Measurements from ENCODE around the gene AKR1B15.

DNA sequence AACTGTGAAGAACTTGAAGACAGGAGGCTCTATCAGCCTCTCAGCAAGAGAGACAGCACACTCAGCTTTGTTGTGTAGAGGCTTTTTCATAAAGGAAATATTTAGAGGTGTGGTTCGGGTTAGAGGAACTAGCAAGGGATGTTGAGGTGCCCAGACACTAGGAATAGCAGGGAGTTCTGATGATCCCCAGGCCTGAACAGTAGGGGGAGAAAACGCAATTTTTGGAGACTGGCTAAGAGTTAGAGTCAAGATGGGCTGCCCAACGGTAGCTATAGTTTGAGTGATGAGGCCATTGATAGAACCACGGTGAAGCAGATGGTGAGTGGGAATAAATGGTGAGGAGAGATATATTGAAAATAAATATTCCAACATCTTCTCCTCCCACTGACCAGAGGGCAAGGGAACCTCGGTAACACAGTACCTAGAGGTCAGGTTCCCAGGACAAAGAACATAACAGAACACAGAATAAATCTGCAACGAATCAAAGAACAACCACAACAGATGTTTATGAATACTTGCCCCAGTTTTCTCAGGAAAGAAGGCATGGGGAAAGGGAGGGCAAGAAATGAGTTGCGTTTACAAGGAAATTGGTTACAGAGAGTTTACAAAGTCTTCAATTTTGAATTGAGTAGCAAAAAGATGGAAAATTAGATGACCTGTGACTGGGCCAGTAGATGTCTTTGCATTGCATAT lies 73.5 kb downstream of the AKR1B15 start:
- TF ChIP-seq POLR2A (IDR thresholded peaks at IDR 0.05) (no peak), POLR2AphosphoS5 (IDR thresholded peaks at IDR 0.05) (no peak)
- TF ChIP-seq, protein P1, sequence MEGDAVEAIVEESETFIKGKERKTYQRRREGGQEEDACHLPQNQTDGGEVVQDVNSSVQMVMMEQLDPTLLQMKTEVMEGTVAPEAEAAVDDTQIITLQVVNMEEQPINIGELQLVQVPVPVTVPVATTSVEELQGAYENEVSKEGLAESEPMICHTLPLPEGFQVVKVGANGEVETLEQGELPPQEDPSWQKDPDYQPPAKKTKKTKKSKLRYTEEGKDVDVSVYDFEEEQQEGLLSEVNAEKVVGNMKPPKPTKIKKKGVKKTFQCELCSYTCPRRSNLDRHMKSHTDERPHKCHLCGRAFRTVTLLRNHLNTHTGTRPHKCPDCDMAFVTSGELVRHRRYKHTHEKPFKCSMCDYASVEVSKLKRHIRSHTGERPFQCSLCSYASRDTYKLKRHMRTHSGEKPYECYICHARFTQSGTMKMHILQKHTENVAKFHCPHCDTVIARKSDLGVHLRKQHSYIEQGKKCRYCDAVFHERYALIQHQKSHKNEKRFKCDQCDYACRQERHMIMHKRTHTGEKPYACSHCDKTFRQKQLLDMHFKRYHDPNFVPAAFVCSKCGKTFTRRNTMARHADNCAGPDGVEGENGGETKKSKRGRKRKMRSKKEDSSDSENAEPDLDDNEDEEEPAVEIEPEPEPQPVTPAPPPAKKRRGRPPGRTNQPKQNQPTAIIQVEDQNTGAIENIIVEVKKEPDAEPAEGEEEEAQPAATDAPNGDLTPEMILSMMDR (IDR thresholded peaks at IDR 0.05), result no peak
